Measurements from ENCODE around the gene ZNF681.

DNA sequence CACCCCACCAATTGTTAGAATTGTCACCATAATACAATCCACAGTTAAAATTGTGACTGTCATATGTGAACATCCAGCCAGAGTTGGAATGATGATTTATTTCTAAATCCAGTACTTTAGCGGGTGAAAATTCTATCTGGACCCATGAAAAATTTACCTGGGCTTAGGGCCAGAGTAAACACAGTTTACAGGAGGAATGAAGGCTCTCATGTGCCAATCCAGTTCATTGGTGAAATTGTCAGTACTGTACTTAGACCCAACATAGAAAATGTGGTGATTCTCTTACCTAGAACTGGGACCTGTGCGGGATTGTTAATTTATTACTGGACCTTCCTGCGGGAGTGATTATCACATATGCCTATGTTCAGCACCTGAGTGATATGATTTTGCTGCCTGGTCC, 27.3 kb upstream of the ZNF681 start:
- no peak for TF ChIP-seq RXRA (CRISPR knock-in tag; IDR thresholded peaks at IDR 0.05)
- TF ChIP-seq ZNF274 (CRISPR knock-in tag; IDR thresholded peaks at IDR 0.05), result no peak
- no peak for TF ChIP-seq POLR2A (IDR thresholded peaks at IDR 0.05; ENCODE audit: insufficient read depth in 1 of 2, low read depth in 2 of 2, low read length in 2 of 2)
- TF ChIP-seq, protein P1, sequence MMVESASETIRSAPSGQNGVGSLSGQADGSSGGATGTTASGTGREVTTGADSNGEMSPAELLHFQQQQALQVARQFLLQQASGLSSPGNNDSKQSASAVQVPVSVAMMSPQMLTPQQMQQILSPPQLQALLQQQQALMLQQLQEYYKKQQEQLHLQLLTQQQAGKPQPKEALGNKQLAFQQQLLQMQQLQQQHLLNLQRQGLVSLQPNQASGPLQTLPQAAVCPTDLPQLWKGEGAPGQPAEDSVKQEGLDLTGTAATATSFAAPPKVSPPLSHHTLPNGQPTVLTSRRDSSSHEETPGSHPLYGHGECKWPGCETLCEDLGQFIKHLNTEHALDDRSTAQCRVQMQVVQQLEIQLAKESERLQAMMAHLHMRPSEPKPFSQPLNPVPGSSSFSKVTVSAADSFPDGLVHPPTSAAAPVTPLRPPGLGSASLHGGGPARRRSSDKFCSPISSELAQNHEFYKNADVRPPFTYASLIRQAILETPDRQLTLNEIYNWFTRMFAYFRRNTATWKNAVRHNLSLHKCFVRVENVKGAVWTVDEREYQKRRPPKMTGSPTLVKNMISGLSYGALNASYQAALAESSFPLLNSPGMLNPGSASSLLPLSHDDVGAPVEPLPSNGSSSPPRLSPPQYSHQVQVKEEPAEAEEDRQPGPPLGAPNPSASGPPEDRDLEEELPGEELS (CRISPR knock-in tag; IDR thresholded peaks at IDR 0.05), result no peak
- TF ChIP-seq, protein P2, sequence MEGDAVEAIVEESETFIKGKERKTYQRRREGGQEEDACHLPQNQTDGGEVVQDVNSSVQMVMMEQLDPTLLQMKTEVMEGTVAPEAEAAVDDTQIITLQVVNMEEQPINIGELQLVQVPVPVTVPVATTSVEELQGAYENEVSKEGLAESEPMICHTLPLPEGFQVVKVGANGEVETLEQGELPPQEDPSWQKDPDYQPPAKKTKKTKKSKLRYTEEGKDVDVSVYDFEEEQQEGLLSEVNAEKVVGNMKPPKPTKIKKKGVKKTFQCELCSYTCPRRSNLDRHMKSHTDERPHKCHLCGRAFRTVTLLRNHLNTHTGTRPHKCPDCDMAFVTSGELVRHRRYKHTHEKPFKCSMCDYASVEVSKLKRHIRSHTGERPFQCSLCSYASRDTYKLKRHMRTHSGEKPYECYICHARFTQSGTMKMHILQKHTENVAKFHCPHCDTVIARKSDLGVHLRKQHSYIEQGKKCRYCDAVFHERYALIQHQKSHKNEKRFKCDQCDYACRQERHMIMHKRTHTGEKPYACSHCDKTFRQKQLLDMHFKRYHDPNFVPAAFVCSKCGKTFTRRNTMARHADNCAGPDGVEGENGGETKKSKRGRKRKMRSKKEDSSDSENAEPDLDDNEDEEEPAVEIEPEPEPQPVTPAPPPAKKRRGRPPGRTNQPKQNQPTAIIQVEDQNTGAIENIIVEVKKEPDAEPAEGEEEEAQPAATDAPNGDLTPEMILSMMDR (CRISPR knock-in tag; IDR thresholded peaks at IDR 0.05), result no peak
- no peak for TF ChIP-seq ZNF432 (CRISPR knock-in tag; IDR thresholded peaks at IDR 0.05; ENCODE audit: borderline replicate concordance)
